ENCODE measurements around the gene ADCY1. TPM values are rescaled to one million over a fixed set of nuclear protein-coding genes. Genes with fewer than 3 reads are reported as not detected.
"Not testable (repeated sequence)": the region's sequence is repeated elsewhere in the genome, so short reads cannot be mapped to it uniquely, and the experiment has no call there.

The ADCY1 gene
- total RNA-seq (2014; rRNA removed; shearing (Covaris generic)) = not detected in 2 replicates

DNA sequence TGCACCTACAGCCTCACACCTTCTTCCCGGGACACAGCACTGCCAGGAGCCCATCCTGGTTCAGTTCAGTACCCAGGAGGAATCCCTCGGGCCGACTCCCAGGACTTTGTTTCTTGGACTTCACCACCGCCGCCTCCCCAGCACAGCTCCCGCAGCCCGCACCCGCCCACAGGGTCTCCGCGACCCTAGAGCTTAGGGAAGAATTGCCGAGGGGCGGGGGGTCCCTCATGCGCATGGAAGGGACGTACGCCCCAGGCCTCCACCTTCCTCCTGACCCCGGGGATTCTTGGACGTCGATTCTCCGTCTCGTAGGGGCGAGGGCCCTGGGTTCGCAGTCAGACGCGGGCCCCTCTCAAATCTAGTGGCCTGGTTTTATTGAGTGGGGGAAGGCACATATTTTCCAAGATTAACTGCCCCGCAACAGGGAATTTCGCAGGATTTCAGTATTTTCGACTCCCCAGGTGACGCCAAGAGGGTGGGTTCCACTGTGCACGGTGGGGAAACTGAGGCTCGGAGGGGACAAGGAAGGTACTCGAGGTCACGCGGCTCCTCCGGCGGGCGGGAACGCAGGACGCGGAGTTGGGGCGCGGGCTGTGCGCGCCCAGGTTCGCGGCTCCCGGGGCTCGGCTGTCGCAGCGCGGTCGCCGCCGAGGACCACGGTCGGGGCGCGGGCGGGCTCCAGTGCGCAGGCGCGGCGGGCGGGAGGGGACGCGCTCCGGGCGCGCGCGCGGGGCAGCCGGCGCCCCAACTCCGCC lies at the start of gene ADCY1:
Gene ADCY1, plus strand, starts transcription at position 708 of the 755 bp plus-strand sequence. CDS start 176 bp downstream, outside the sequence.
- no peaks in the 10 kb centered on the region for H3K4me1 ChIP-seq
- H3K36me3 ChIP-seq = no peaks in the 10 kb centered on the region
- no peak within 1 kb of the TSS for H3K4me3 ChIP-seq
- H3K27me3 ChIP-seq = peaks cover 15% of the 10 kb centered on the region; the same call in 1 of the 2 replicates
- DNase-seq = no peak
- no peaks in the 10 kb centered on the region for H3K9me3 ChIP-seq (replicated peaks)
- H3K27ac ChIP-seq = no peak within 1 kb of the TSS

GRCh38 chr7:45524445-45524844 lies 49.7 kb upstream of the ADCY1 start:
- H3K27ac ChIP-seq = no peak overlapping the region
- H3K4me3 ChIP-seq = no peak overlapping the region
- H3K9me3 ChIP-seq (replicated peaks) = no peaks in the 10 kb centered on the region
- H3K4me1 ChIP-seq = no peaks in the 10 kb centered on the region
- DNase-seq = no peak
- no peaks in the 10 kb centered on the region for H3K36me3 ChIP-seq
- no peaks in the 10 kb centered on the region for H3K27me3 ChIP-seq

DNA sequence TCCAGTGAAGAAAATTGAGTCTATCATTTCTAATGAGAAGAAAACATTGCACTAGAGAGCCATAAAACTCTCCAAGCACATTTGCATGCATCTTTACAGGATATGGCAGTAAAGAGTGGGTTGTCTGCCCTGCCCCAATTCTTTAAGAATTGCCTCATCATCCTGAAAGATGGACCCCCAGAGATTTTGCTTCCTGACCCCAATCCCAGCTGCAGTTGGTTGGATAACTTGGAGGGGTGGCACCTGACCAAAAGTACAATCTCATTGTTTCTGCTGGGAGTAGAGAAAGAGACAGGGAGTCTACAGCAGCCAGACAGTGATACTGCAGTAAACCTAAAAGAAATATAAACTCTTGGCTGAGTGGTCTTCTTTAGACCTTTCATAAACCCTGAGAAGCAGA lies 49.1 kb upstream of the ADCY1 start:
- Histone ChIP-seq H3K27ac (no peak overlapping the region), H3K4me3 (no peak overlapping the region), H3K4me1 (no peaks in the 10 kb centered on the region), H3K36me3 (no peaks in the 10 kb centered on the region), H3K9me3 (replicated peaks) (no peaks in the 10 kb centered on the region), H3K27me3 (no peaks in the 10 kb centered on the region)
- DNase-seq = no peak

DNA sequence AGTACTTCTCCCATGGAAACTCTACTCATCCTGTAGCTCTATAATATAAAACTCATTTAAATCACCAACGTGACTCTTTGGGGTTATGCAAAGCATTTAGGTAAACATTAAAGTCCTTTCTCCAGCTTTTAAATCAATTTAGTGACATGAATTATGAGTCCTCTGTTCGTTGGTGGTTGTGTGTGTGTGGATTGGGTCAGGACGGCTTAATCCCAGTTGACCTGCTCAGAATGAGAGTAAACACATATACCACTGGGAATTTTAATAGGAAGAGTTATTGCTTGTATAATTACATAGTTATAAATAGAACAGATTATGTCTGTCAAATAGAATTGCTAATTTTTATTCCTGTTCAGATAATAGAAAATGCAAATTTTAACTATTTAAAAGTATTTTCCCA lies 30.7 kb upstream of the ADCY1 start:
- H3K27me3 ChIP-seq = no peaks in the 10 kb centered on the region; the same call in 1 of the 2 replicates
- DNase-seq = no peak
- H3K9me3 ChIP-seq (replicated peaks) = no peaks in the 10 kb centered on the region
- no peak overlapping the region for H3K27ac ChIP-seq
- no peaks in the 10 kb centered on the region for H3K36me3 ChIP-seq
- no peak overlapping the region for H3K4me3 ChIP-seq
- no peaks in the 10 kb centered on the region for H3K4me1 ChIP-seq

- not testable (repeated sequence) for H3K27ac ChIP-seq; H3K27me3 ChIP-seq; H3K36me3 ChIP-seq; H3K9me3 ChIP-seq (replicated peaks); DNase-seq; H3K4me3 ChIP-seq; H3K4me1 ChIP-seq
Measured at GRCh38 chr7:45545105-45545710, 29.0 kb upstream of the ADCY1 start.

GRCh38 chr7:45548917-45549316 lies 25.3 kb upstream of the ADCY1 start:
- not testable (repeated sequence) for H3K4me3 ChIP-seq; H3K36me3 ChIP-seq; H3K4me1 ChIP-seq; H3K9me3 ChIP-seq (replicated peaks); H3K27ac ChIP-seq; H3K27me3 ChIP-seq; DNase-seq

DNA sequence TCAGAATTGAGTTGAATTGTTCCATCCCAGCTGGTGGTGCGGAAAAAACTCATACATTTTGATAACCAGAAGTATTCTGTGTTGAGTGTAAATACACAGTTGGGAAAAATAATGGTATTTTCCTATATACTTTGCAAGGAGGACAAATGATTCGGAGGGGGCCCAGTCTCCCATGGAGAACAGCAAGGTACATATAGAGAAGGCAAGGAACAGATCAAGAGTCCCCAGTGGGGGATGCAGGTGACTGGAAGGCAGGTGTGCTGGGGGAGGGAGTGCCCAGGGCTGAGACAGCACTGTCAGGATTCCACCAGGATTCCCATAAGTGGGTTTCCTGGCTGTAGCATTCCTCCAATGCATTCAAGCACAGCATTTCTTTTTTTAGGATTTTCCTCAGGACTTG lies 10.8 kb upstream of the ADCY1 start:
- Histone ChIP-seq H3K36me3 (no peaks in the 10 kb centered on the region), H3K27ac (no peak overlapping the region), H3K27me3 (peaks cover 25% of the 10 kb centered on the region), H3K4me3 (no peak overlapping the region), H3K9me3 (replicated peaks) (no peaks in the 10 kb centered on the region), H3K4me1 (peaks cover 12% of the 10 kb centered on the region; the same call in 1 of the 2 replicates)
- DNase-seq = no peak

DNA sequence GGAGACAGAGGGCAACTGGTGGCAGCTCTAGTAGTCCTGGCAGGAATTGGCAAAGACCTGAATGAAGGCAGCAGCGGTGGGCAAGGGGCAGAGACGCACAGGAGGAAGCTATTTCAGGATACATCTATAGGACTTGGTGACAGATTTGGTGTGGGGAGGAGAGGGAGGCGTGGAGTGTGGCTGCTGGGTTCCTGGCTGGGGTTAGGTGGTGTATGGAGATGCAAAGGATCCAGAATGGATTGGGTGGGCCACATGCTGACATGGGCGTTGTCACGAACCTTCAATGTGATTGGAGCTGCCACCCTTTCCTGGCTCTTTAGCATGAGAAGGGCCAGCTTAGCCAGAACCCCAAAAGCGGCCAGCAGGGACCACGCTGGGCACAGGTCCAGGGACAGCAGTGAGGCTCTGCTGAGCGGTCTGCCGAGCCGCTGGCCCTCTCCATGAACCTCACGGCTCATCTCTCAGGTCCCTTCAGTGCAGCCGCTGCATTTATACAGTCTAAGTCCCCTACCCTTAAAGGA lies 10.2 kb upstream of the ADCY1 start:
- no peak overlapping the region for H3K4me3 ChIP-seq
- H3K27ac ChIP-seq = no peak overlapping the region
- DNase-seq = peak in 1 of 2 experiments; percentile 35
- peaks cover 27% of the 10 kb centered on the region for H3K27me3 ChIP-seq
- peaks cover 12% of the 10 kb centered on the region; the same call in 1 of the 2 replicates for H3K4me1 ChIP-seq
- no peaks in the 10 kb centered on the region for H3K36me3 ChIP-seq
- H3K9me3 ChIP-seq (replicated peaks) = no peaks in the 10 kb centered on the region

DNA sequence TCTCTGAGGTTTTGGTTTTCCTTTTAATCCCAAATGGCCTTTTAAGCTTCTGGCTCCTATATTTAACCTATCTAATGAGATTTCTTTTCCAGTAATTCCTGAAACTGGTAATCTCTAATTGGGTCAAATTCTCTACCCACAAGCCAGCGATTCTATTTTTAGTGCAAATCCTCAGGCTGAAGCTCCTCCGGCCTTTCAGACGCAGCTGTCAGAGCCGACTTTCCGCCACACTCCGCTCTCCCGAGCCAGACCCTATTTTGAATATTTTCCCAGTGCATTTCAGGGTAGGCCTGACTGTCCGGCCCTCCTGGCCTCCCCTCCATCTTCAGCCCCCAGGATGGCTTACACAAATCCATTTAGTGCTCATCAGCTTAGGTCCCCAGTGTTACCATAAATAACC lies 9.7 kb upstream of the ADCY1 start:
- H3K4me3 ChIP-seq = no peak overlapping the region
- no peaks in the 10 kb centered on the region for H3K9me3 ChIP-seq (replicated peaks)
- H3K4me1 ChIP-seq = peaks cover 12% of the 10 kb centered on the region; the same call in 1 of the 2 replicates
- DNase-seq = peak; percentile 30 to 51
- H3K27me3 ChIP-seq = peaks cover 31% of the 10 kb centered on the region
- no peak overlapping the region for H3K27ac ChIP-seq
- H3K36me3 ChIP-seq = no peaks in the 10 kb centered on the region

DNA sequence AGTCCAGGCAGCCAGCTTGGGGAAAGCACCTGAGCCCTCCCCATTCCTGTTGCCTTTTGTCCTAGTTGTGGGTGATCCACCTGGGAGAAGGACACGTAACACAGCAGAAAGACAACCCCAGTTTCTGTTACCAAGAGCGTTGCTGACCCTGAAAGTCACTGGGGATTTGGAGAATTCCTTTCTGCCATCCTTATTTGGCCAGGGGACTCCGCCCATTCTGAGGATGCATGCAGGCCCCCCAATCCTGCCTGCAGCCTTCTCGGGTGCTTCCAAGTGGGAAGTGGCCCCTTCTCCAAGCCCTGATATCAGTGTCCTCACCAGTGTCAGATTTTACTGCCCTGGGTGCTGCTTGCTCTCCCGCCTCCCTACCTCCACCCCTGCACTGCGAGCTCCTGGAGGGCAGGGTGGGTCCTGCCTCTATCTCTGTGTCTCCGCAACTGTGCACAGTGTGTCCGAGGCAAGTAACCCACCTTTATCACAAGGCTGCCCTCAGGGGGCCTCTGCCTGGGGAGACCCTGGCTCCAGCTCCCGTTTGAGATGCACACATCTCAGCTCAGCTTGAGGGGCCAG lies 9.2 kb upstream of the ADCY1 start:
- no peak for DNase-seq
- Histone ChIP-seq H3K27me3 (peaks cover 31% of the 10 kb centered on the region), H3K36me3 (no peaks in the 10 kb centered on the region), H3K9me3 (replicated peaks) (no peaks in the 10 kb centered on the region), H3K4me3 (no peak overlapping the region), H3K4me1 (peaks cover 12% of the 10 kb centered on the region; the same call in 1 of the 2 replicates), H3K27ac (no peak overlapping the region)

DNA sequence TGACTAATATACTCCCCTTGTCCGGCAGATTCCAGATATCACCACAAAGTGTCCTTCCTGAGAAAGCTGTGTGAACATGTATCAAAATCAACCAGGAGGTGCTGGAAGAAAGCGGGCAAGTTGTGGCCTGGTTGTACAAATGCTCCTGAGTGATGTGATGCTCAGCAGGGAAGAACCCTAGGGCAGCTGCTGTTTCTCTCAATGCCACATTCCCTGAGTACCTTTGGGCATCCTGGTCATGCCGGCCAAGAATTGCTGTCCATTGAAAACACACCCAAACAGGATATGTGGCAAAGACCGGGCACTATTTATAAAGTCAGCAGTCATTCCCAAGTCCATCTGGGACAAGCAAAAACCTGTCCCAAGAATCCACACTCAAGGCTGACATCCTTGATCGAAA lies 7.8 kb upstream of the ADCY1 start:
- Histone ChIP-seq H3K36me3 (no peaks in the 10 kb centered on the region), H3K4me1 (peaks cover 12% of the 10 kb centered on the region; the same call in 1 of the 2 replicates), H3K4me3 (no peak overlapping the region), H3K27me3 (peaks cover 31% of the 10 kb centered on the region), H3K27ac (no peak overlapping the region), H3K9me3 (replicated peaks) (no peaks in the 10 kb centered on the region)
- no peak for DNase-seq

- H3K27me3 ChIP-seq = peaks cover 31% of the 10 kb centered on the region
- H3K9me3 ChIP-seq (replicated peaks) = no peaks in the 10 kb centered on the region
- no peak for DNase-seq
- no peaks in the 10 kb centered on the region for H3K36me3 ChIP-seq
- no peak overlapping the region for H3K27ac ChIP-seq
- H3K4me3 ChIP-seq = no peak overlapping the region
- H3K4me1 ChIP-seq = peaks cover 12% of the 10 kb centered on the region; the same call in 1 of the 2 replicates
Measured at GRCh38 chr7:45566961-45567360, 7.2 kb upstream of the ADCY1 start.

DNA sequence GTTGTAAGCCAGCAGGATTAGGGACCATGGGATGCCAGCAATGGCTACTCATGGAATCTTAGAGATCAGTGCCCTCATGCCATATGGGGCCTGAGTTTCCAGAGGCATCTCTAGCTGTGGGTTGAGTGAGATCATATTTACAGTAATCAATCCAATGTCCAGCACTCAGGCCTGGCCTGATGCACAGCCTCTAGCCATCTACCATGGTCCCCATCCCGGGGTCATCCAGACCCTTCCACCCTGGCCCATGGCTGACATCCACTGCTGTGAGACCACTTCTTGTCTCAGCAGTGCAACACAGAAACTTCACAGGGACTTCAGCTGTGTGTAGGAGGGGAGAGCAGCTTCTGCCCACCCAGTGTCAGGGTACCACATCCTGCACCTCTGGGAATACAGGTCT lies 6.5 kb upstream of the ADCY1 start:
- Histone ChIP-seq H3K27ac (no peak overlapping the region), H3K4me1 (peaks cover 12% of the 10 kb centered on the region; the same call in 1 of the 2 replicates), H3K27me3 (peaks cover 31% of the 10 kb centered on the region), H3K4me3 (no peak overlapping the region), H3K9me3 (replicated peaks) (no peaks in the 10 kb centered on the region), H3K36me3 (no peaks in the 10 kb centered on the region)
- no peak for DNase-seq

GRCh38 chr7:45568536-45569289 lies 5.5 kb upstream of the ADCY1 start:
- Histone ChIP-seq H3K9me3 (replicated peaks) (no peaks in the 10 kb centered on the region), H3K27me3 (peaks cover 24% of the 10 kb centered on the region), H3K36me3 (no peaks in the 10 kb centered on the region), H3K4me3 (no peak overlapping the region), H3K27ac (no peak overlapping the region), H3K4me1 (peaks cover 11% of the 10 kb centered on the region; the same call in 1 of the 2 replicates)
- DNase-seq = no peak

Data from SJCRH30 (cell line).